ENCODE measurements around the gene BCL6. TPM values are rescaled to one million over a fixed set of nuclear protein-coding genes. Genes with fewer than 3 reads are reported as not detected.

The BCL6 gene
- total RNA-seq, 1 donor from 2014 or later, result 2.5 TPM

GRCh38 chr3:187740421-187741399 lies 4.6 kb downstream of the BCL6 start:
- H3K27ac Mint-ChIP-seq (ENCODE audit: unreplicated experiment), result peak overlapping the region; percentile 28
- DNase-seq, result peak; percentile 82
- H3K9me3 Mint-ChIP-seq (ENCODE audit: unreplicated experiment), result peaks cover 14% of the 10 kb centered on the region
- H3K4me1 Mint-ChIP-seq (ENCODE audit: low read depth, unreplicated experiment), result peaks cover 15% of the 10 kb centered on the region
- peak overlapping the region; percentile 80 for H3K4me3 Mint-ChIP-seq (ENCODE audit: unreplicated experiment)
- no peaks in the 10 kb centered on the region for H3K36me3 Mint-ChIP-seq (ENCODE audit: unreplicated experiment)
- TF ChIP-seq CTCF (IDR thresholded peaks at IDR 0.05; ENCODE audit: partially characterized antibody, unreplicated experiment), result peak; percentile 93
- H3K27me3 Mint-ChIP-seq (ENCODE audit: unreplicated experiment), result peaks cover 18% of the 10 kb centered on the region

GRCh38 chr3:187739561-187740332 lies 5.5 kb downstream of the BCL6 start:
- H3K36me3 Mint-ChIP-seq (ENCODE audit: unreplicated experiment), result no peaks in the 10 kb centered on the region
- TF ChIP-seq CTCF (IDR thresholded peaks at IDR 0.05; ENCODE audit: partially characterized antibody, unreplicated experiment), result peak; percentile 87
- H3K27me3 Mint-ChIP-seq (ENCODE audit: unreplicated experiment), result peaks cover 16% of the 10 kb centered on the region
- peaks cover 11% of the 10 kb centered on the region for H3K9me3 Mint-ChIP-seq (ENCODE audit: unreplicated experiment)
- H3K4me3 Mint-ChIP-seq (ENCODE audit: unreplicated experiment), result peak overlapping the region; percentile 89
- peak; percentile 85 for DNase-seq
- H3K4me1 Mint-ChIP-seq (ENCODE audit: low read depth, unreplicated experiment), result peaks cover 12% of the 10 kb centered on the region
- H3K27ac Mint-ChIP-seq (ENCODE audit: unreplicated experiment), result peak overlapping the region; percentile 68

- DNase-seq, result peak; percentile 60
- Mint-ChIP-seq H3K9me3 (ENCODE audit: unreplicated experiment) (peaks cover 7% of the 10 kb centered on the region), H3K4me1 (ENCODE audit: low read depth, unreplicated experiment) (peaks cover 11% of the 10 kb centered on the region), H3K36me3 (ENCODE audit: unreplicated experiment) (no peaks in the 10 kb centered on the region), H3K27me3 (ENCODE audit: unreplicated experiment) (peaks cover 10% of the 10 kb centered on the region), H3K27ac (ENCODE audit: unreplicated experiment) (peak overlapping the region; percentile 68), H3K4me3 (ENCODE audit: unreplicated experiment) (peak overlapping the region; percentile 89)
- no peak for TF ChIP-seq CTCF (IDR thresholded peaks at IDR 0.05; ENCODE audit: partially characterized antibody, unreplicated experiment)
Observed at GRCh38 chr3:187739094-187739560, 6.1 kb downstream of the BCL6 start.

- Mint-ChIP-seq H3K27me3 (ENCODE audit: unreplicated experiment) (peaks cover 5% of the 10 kb centered on the region), H3K36me3 (ENCODE audit: unreplicated experiment) (no peaks in the 10 kb centered on the region), H3K4me3 (ENCODE audit: unreplicated experiment) (peak overlapping the region; percentile 89), H3K27ac (ENCODE audit: unreplicated experiment) (peak overlapping the region; percentile 68), H3K4me1 (ENCODE audit: low read depth, unreplicated experiment) (peaks cover 11% of the 10 kb centered on the region), H3K9me3 (ENCODE audit: unreplicated experiment) (peaks cover 7% of the 10 kb centered on the region)
- DNase-seq, result peak; percentile 81
- TF ChIP-seq CTCF (IDR thresholded peaks at IDR 0.05; ENCODE audit: partially characterized antibody, unreplicated experiment), result peak; percentile 34
Observed at GRCh38 chr3:187738331-187739093, 6.8 kb downstream of the BCL6 start.
